ENCODE results near the gene ARF6.
"Not testable (repeated sequence)": the region's sequence is repeated elsewhere in the genome, so short reads cannot be mapped to it uniquely, and the experiment has no call there.

ARF6 gene

GRCh38 chr14:49893309-49894213 is 679 bp downstream of the ARF6 start:
- no peaks in the 10 kb centered on the region for H3K9me3 Mint-ChIP-seq
- H3K4me3 Mint-ChIP-seq: peak overlapping the region; percentile 91 to 98
- DNase-seq (peak; percentile 93 to 96), ATAC-seq (peak; percentile 80)
- H3K4me1 Mint-ChIP-seq: peaks cover 22% of the 10 kb centered on the region
- H3K27ac Mint-ChIP-seq: peak overlapping the region; percentile 99
- no peaks in the 10 kb centered on the region for H3K27me3 Mint-ChIP-seq

- Mint-ChIP-seq H3K27ac (peak overlapping the region; percentile 99), H3K4me3 (peak overlapping the region; percentile 91 to 98), H3K4me1 (peaks cover 31% of the 10 kb centered on the region)
- not testable (repeated sequence) for H3K9me3 Mint-ChIP-seq, H3K27me3 Mint-ChIP-seq, DNase-seq
- peak; percentile 47 for ATAC-seq
These were observed 1.6 kb downstream of the ARF6 start for GRCh38 chr14:49894214-49895107.

GRCh38 chr14:49895480-49895879 is 2.6 kb downstream of the ARF6 start:
- no peak for DNase-seq
- H3K27ac Mint-ChIP-seq: peak overlapping the region; percentile 99
- no peaks in the 10 kb centered on the region for H3K9me3 Mint-ChIP-seq
- H3K4me3 Mint-ChIP-seq: peak overlapping the region; percentile 91 to 98
- no peaks in the 10 kb centered on the region for H3K27me3 Mint-ChIP-seq
- peaks cover 39% of the 10 kb centered on the region for H3K4me1 Mint-ChIP-seq
- ATAC-seq: no peak

- DNase-seq, H3K27me3 Mint-ChIP-seq, H3K9me3 Mint-ChIP-seq, ATAC-seq: not testable (repeated sequence)
- peak overlapping the region; percentile 91 to 98 for H3K4me3 Mint-ChIP-seq
- peaks cover 33% of the 10 kb centered on the region for H3K4me1 Mint-ChIP-seq
- H3K27ac Mint-ChIP-seq: peak overlapping the region; percentile 99
These were observed 3.4 kb downstream of the ARF6 start for GRCh38 chr14:49896272-49896671.

GRCh38 chr14:49896966-49897365 is 4.1 kb downstream of the ARF6 start:
- Mint-ChIP-seq H3K4me3 (peak overlapping the region; percentile 91 to 98), H3K27me3 (no peaks in the 10 kb centered on the region), H3K9me3 (no peaks in the 10 kb centered on the region), H3K4me1 (peaks cover 30% of the 10 kb centered on the region), H3K27ac (peak overlapping the region; percentile 99)
- no peak for DNase-seq
- ATAC-seq: no peak

GRCh38 chr14:49897414-49897813 is 4.5 kb downstream of the ARF6 start:
- Mint-ChIP-seq H3K27ac (peak overlapping the region; percentile 99), H3K4me3 (peak overlapping the region; percentile 91 to 98), H3K4me1 (peaks cover 34% of the 10 kb centered on the region), H3K9me3 (no peaks in the 10 kb centered on the region), H3K27me3 (no peaks in the 10 kb centered on the region)
- no peak for DNase-seq
- no peak for ATAC-seq

- ATAC-seq: no peak
- Mint-ChIP-seq H3K4me3 (peak overlapping the region; percentile 60 to 89), H3K4me1 (peaks cover 35% of the 10 kb centered on the region), H3K27ac (peak overlapping the region; percentile 3 to 99), H3K27me3 (no peaks in the 10 kb centered on the region), H3K9me3 (no peaks in the 10 kb centered on the region)
- DNase-seq: no peak
These were observed 5.1 kb downstream of the ARF6 start for GRCh38 chr14:49897965-49898364.

- peak overlapping the region; percentile 60 to 89 for H3K4me3 Mint-ChIP-seq
- no peaks in the 10 kb centered on the region for H3K9me3 Mint-ChIP-seq
- ATAC-seq: no peak
- H3K4me1 Mint-ChIP-seq: peaks cover 35% of the 10 kb centered on the region
- H3K27me3 Mint-ChIP-seq: no peaks in the 10 kb centered on the region
- peak overlapping the region; percentile 3 to 99 for H3K27ac Mint-ChIP-seq
- DNase-seq: no peak
These were observed 5.6 kb downstream of the ARF6 start for GRCh38 chr14:49898485-49898884.

- H3K27me3 Mint-ChIP-seq: no peaks in the 10 kb centered on the region
- peaks cover 0 to 5% of the 10 kb centered on the region in 2 donors for H3K9me3 Mint-ChIP-seq
- no peak overlapping the region for H3K4me3 Mint-ChIP-seq
- no peak overlapping the region for H3K27ac Mint-ChIP-seq
- DNase-seq (no peak), ATAC-seq (no peak)
- peaks cover 42% of the 10 kb centered on the region for H3K4me1 Mint-ChIP-seq
These were observed 8.1 kb downstream of the ARF6 start for GRCh38 chr14:49900973-49901372.

- peak overlapping the region in 1 of 2 donors; percentile 51 for H3K27ac Mint-ChIP-seq
- H3K9me3 Mint-ChIP-seq, H3K27me3 Mint-ChIP-seq, ATAC-seq, DNase-seq, H3K4me3 Mint-ChIP-seq: not testable (repeated sequence)
- H3K4me1 Mint-ChIP-seq: peaks cover 55% of the 10 kb centered on the region
These were observed 9.9 kb downstream of the ARF6 start for GRCh38 chr14:49902679-49903246.

GRCh38 chr14:49904270-49904669 is 11.4 kb downstream of the ARF6 start:
- peaks cover 0 to 5% of the 10 kb centered on the region in 2 donors for H3K9me3 Mint-ChIP-seq
- no peaks in the 10 kb centered on the region for H3K27me3 Mint-ChIP-seq
- no peak for DNase-seq
- peaks cover 51% of the 10 kb centered on the region for H3K4me1 Mint-ChIP-seq
- ATAC-seq: no peak
- no peak overlapping the region for H3K4me3 Mint-ChIP-seq
- no peak overlapping the region for H3K27ac Mint-ChIP-seq

GRCh38 chr14:49905989-49906388 is 13.1 kb downstream of the ARF6 start:
- H3K27ac Mint-ChIP-seq: no peak overlapping the region
- ATAC-seq (no peak), DNase-seq (no peak)
- no peaks in the 10 kb centered on the region for H3K27me3 Mint-ChIP-seq
- no peak overlapping the region for H3K4me3 Mint-ChIP-seq
- H3K4me1 Mint-ChIP-seq: peaks cover 55% of the 10 kb centered on the region
- H3K9me3 Mint-ChIP-seq: peaks cover 0 to 5% of the 10 kb centered on the region in 2 donors

- peaks cover 60% of the 10 kb centered on the region for H3K4me1 Mint-ChIP-seq
- DNase-seq (no peak), ATAC-seq (no peak)
- peak overlapping the region; percentile 64 to 77 for H3K4me3 Mint-ChIP-seq
- H3K27me3 Mint-ChIP-seq: no peaks in the 10 kb centered on the region
- peaks cover 0 to 5% of the 10 kb centered on the region in 2 donors for H3K9me3 Mint-ChIP-seq
- peak overlapping the region in 1 of 2 donors; percentile 94 for H3K27ac Mint-ChIP-seq
These were observed 14.3 kb downstream of the ARF6 start for GRCh38 chr14:49907186-49907585.

GRCh38 chr14:49908433-49908782 is 15.5 kb downstream of the ARF6 start:
- H3K27ac Mint-ChIP-seq: peak overlapping the region; percentile 46 to 71
- H3K4me3 Mint-ChIP-seq: peak overlapping the region; percentile 62 to 63
- H3K9me3 Mint-ChIP-seq: peaks cover 0 to 5% of the 10 kb centered on the region in 2 donors
- H3K27me3 Mint-ChIP-seq: no peaks in the 10 kb centered on the region
- H3K4me1 Mint-ChIP-seq: peaks cover 57% of the 10 kb centered on the region
- no peak for DNase-seq
- no peak for ATAC-seq

- Mint-ChIP-seq H3K9me3 (peaks cover 0 to 2% of the 10 kb centered on the region in 2 donors), H3K27me3 (no peaks in the 10 kb centered on the region), H3K4me1 (peaks cover 57% of the 10 kb centered on the region)
These were observed 16.1 kb downstream of the ARF6 start for GRCh38 chr14:49909016-49909415.

More at GRCh38 chr14:49909016-49909415, 16.1 kb downstream of the ARF6 start:
- H3K27ac Mint-ChIP-seq: no peak overlapping the region
- DNase-seq (no peak), ATAC-seq (no peak)
- H3K4me3 Mint-ChIP-seq: no peak overlapping the region

Data from stimulated activated naive CD8-positive, alpha-beta T cell treated with anti-CD3 and anti-CD28 coated beads, Interleukin-15, amount 100 ng/mL, for 72 hours (primary cell).